HEK293T (cell line): ENCODE results near the gene NTN1.

Source experiments
- CTCF ChIA-PET: fragments of 350-600 bp; formaldehyde crosslinking; extraction: SDS; loops from one replicate; lab custom pipeline; 2021; ENCODE audit warnings: antibody characterized with exemption, inconsistent platforms; lab: Yijun Ruan, JAX
- POLR2A ChIA-PET: fragments of 350-600 bp; formaldehyde crosslinking; extraction: SDS; loops from one replicate; lab custom pipeline; 2020; ENCODE audit warnings: antibody characterized with exemption, inconsistent platforms; lab: Yijun Ruan, JAX
- DNase-seq: peaks from one replicate; pipeline ENCODE4 v3.0.0; 2012; ENCODE audit warnings: mixed read lengths; ENCODE audit errors: extremely low spot score
- ARNT ChIP-seq: fragments of 450-650 bp; IDR thresholded peaks from 2 replicates; pipeline ENCODE4 v1.6.1; 2017; ENCODE audit warnings: mild to moderate bottlenecking
- BHLHE40 ChIP-seq: fragments of 450-650 bp; IDR thresholded peaks from 2 replicates; pipeline ENCODE4 v1.6.1; 2016; ENCODE audit warnings: mild to moderate bottlenecking, moderate library complexity, borderline replicate concordance
- CTBP1 ChIP-seq: fragments of 450-650 bp; IDR thresholded peaks from 2 replicates; pipeline ENCODE4 v1.6.1; 2016; ENCODE audit warnings: borderline replicate concordance
- ELF4 ChIP-seq: fragments of 450-650 bp; IDR thresholded peaks from 2 replicates; pipeline ENCODE4 v1.6.1; 2017; ENCODE audit warnings: antibody characterized with exemption
- FOXA1 ChIP-seq: fragments of 450-650 bp; IDR thresholded peaks from 2 replicates; pipeline ENCODE4 v1.6.1; 2016; ENCODE audit warnings: mild to moderate bottlenecking
- FOXK2 ChIP-seq: fragments of 450-650 bp; IDR thresholded peaks from 2 replicates; pipeline ENCODE4 v1.6.1; 2016; ENCODE audit warnings: mild to moderate bottlenecking
- FOXM1 ChIP-seq: fragments of 450-650 bp; IDR thresholded peaks from 2 replicates; pipeline ENCODE4 v1.6.1; 2017; ENCODE audit warnings: mild to moderate bottlenecking, borderline replicate concordance
- HDGF ChIP-seq: fragments of 450-650 bp; IDR thresholded peaks from 2 replicates; pipeline ENCODE4 v1.6.1; 2017; ENCODE audit warnings: antibody characterized with exemption, borderline replicate concordance
- L3MBTL2 ChIP-seq: fragments of 450-650 bp; conservative IDR thresholded peaks from 2 replicates; pipeline ENCODE4 v1.6.1; 2016; ENCODE audit warnings: mild to moderate bottlenecking
- LEF1 ChIP-seq: fragments of 450-650 bp; IDR thresholded peaks from 2 replicates; pipeline ENCODE4 v1.6.1; 2017; ENCODE audit warnings: mild to moderate bottlenecking, borderline replicate concordance
- NFRKB ChIP-seq: fragments of 450-650 bp; IDR thresholded peaks from 2 replicates; pipeline ENCODE4 v1.6.1; 2016; ENCODE audit warnings: mild to moderate bottlenecking, moderate library complexity
- SP1 ChIP-seq: fragments of 450-650 bp; IDR thresholded peaks from 2 replicates; pipeline ENCODE4 v1.6.1; 2017
- SUZ12 ChIP-seq: fragments of 450-650 bp; IDR thresholded peaks from 2 replicates; pipeline ENCODE4 v1.6.1; 2016; ENCODE audit warnings: mild to moderate bottlenecking
- TARDBP ChIP-seq: fragments of 450-650 bp; IDR thresholded peaks from 2 replicates; pipeline ENCODE4 v1.6.1; 2016
- ZNF384 ChIP-seq: fragments of 450-650 bp; IDR thresholded peaks from 2 replicates; pipeline ENCODE4 v1.6.1; 2016
- TF ChIP-seq, protein P1 (sequence below): fragments of 450-650 bp; IDR thresholded peaks from 2 replicates; pipeline ENCODE4 v1.6.1; 2016

The NTN1 gene

DNA sequence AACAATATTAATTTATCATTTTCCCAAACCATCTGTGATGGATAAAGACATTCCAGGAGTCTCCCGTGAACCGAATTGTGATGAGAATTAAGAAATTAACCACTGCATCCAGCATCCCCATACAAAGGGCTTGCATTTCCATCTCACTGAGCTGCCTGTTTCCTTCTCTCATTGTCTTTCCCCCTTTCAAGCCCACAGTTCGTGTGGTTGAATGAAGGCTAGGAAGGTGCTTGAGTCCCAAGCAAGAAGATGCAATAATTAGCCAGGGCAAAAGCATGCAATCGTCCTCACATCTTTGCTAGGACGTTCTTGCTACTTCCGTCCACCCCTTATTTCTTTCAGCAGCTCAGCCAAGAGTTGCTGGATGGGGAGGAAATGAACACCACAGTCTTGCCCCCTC, 146.1 kb downstream of the NTN1 start:
- ChIA-PET CTCF (no interaction called here), POLR2A (no interaction called here)
- DNase-seq, result no peak
- TF ChIP-seq FOXA1 (no peak), ELF4 (no peak), SP1 (no peak), LEF1 (no peak), CTBP1 (no peak), L3MBTL2 (no peak), FOXM1 (no peak), TARDBP (no peak), ZNF384 (no peak), BHLHE40 (no peak)
- TF ChIP-seq, protein P1, sequence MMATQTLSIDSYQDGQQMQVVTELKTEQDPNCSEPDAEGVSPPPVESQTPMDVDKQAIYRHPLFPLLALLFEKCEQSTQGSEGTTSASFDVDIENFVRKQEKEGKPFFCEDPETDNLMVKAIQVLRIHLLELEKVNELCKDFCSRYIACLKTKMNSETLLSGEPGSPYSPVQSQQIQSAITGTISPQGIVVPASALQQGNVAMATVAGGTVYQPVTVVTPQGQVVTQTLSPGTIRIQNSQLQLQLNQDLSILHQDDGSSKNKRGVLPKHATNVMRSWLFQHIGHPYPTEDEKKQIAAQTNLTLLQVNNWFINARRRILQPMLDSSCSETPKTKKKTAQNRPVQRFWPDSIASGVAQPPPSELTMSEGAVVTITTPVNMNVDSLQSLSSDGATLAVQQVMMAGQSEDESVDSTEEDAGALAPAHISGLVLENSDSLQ, result no peak

DNA sequence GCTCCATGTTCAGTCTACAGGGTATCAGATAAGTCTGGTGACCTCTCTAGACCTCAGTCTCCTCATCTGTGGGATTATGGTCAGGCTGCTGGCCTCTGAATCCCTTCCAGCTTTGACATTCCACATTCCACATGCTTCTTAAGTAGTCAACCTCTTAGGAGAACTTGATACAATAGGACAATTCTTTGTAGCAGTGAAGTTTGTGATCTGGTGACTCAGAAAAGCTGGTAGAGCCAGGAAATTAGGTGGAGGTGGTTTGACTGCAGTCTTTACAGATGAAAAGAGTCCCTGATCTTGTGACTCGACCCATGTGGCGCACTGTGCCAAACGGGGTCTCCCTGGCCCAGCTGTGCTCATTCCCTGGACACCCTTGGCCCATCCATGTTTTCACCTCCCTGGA, 147.8 kb downstream of the NTN1 start:
- TF ChIP-seq HDGF (no peak), ZNF384 (no peak), ELF4 (no peak), SUZ12 (no peak), ARNT (no peak), TARDBP (no peak), BHLHE40 (no peak), SP1 (no peak), FOXM1 (no peak), NFRKB (no peak), L3MBTL2 (no peak), FOXA1 (no peak), LEF1 (no peak), CTBP1 (no peak), FOXK2 (no peak)
- TF ChIP-seq, protein P1, result no peak
- CTCF ChIA-PET, result no interaction called here
- DNase-seq, result no peak
- POLR2A ChIA-PET, result no interaction called here

DNA sequence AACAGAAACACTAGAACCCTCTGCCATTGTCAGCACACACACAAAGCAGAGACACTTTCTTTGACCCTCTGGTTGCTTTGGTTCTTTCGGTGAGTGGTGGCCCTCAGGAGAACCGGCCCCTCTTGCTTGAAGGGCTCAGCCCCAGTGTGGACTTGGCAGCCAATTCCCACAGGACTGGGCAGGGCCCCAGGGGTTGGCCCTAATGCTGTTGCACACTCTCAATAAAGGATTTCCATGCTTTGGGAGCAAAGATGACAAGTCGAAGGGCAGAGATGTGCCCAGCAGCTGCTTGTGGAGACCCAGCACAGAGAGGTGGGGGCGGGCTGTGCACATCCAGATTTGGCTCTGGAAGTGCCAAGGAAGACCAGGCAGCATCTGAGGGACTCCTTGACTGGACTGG, 149.0 kb downstream of the NTN1 start:
- TF ChIP-seq, protein P1, result no peak
- TF ChIP-seq FOXA1 (no peak), SUZ12 (no peak), FOXM1 (no peak), LEF1 (no peak), TARDBP (no peak), NFRKB (no peak), ZNF384 (no peak), L3MBTL2 (no peak), FOXK2 (no peak), SP1 (no peak), BHLHE40 (no peak), ELF4 (no peak), ARNT (no peak), CTBP1 (no peak), HDGF (no peak)
- POLR2A ChIA-PET, result no interaction called here
- CTCF ChIA-PET, result no interaction called here
- DNase-seq, result no peak

DNA sequence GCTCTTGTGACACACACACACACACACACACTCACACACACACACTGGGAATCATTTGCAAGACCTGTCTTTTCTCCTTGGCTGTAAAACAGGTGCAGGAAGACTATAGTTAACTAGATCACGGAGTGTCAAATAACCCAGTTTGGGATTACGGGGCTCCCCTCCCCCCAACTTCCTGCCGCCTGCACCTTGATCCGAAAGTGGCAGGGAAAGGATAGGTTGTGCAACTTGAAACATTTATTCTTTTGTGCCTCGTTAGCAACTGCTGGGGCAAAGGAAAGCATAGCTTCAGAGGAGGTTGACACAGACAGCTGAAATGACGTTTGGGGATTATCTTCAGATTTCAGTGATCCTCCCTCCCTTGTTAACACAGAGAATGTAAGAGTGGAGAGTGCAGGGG, 149.5 kb downstream of the NTN1 start:
- TF ChIP-seq ZNF384 (no peak), SP1 (no peak), BHLHE40 (no peak), FOXA1 (no peak), ARNT (no peak), LEF1 (no peak), FOXM1 (no peak), HDGF (no peak), SUZ12 (no peak), ELF4 (no peak), FOXK2 (no peak), CTBP1 (no peak), L3MBTL2 (no peak), NFRKB (no peak), TARDBP (no peak)
- TF ChIP-seq, protein P1, result no peak
- no peak for DNase-seq
- CTCF ChIA-PET, result no interaction called here
- POLR2A ChIA-PET, result no interaction called here

GRCh38 chr17:9173386-9173983, 152.2 kb downstream of the NTN1 start:
- ChIA-PET POLR2A (no interaction called here), CTCF (no interaction called here)
- no peak for TF ChIP-seq ELF4
- TF ChIP-seq, protein P1, result no peak
- TF ChIP-seq L3MBTL2, result no peak
- TF ChIP-seq NFRKB, result no peak
- no peak for TF ChIP-seq FOXM1
- TF ChIP-seq TARDBP, result no peak
- TF ChIP-seq ZNF384, result no peak
- TF ChIP-seq LEF1, result no peak
- no peak for TF ChIP-seq FOXA1
- TF ChIP-seq SUZ12, result no peak
- TF ChIP-seq CTBP1, result no peak
- TF ChIP-seq HDGF, result no peak
- no peak for TF ChIP-seq ARNT
- TF ChIP-seq BHLHE40, result no peak
- TF ChIP-seq SP1, result no peak
- no peak for TF ChIP-seq FOXK2

More at GRCh38 chr17:9173386-9173983, 152.2 kb downstream of the NTN1 start:
- DNase-seq, result no peak
